Suppressor macrophage treated with lipopolysaccharide for 4 hours (primary cell): ENCODE results near the gene PRICKLE2.

ENCODE experiments used
- DNase-seq: peaks from one replicate; pipeline ENCODE4 v3.0.0-alpha.2; 2020

Gene PRICKLE2

DNA sequence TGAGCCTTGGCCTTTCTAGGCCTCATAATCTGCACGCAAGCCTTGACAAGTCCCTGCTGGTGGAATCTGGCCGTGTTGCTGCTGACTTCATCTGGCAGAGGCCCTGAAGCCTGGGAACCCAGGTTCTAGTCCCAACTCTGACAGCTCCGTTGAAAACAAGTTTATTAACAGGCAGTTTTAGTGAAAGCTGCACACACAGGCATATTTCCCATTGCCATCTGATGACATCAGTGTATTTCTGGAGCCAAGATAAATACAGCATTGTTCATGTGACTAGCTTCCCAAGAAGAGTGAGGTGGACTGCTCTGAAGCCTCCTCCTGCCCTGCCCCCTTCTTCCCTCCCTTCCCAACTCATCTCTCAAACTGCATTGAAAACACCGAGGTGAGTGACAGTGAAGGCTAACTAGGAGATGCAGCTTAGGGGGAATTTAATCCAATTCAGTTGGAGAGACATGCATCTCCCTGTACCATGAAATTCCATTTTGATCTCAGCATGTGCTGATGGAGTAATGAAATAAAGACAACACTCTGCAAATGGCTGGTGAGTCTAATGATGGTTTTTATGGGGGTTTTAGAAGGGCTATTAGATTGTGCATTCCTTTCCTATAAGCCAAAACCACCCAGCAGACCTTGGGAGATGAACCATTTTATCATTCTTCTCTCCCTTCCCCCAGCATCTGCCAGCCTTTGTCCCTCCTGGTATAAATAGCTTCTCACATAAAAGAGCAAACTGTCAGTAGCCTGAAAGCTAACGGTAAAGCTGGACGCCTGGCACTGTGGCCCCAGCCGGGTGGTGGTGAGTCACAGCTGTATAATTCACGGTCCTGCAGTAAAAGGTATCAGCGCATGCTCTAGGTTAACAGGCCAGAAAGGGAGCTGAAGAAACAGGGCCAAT, 38.0 kb downstream of the PRICKLE2 start:
- no peak for DNase-seq

DNA sequence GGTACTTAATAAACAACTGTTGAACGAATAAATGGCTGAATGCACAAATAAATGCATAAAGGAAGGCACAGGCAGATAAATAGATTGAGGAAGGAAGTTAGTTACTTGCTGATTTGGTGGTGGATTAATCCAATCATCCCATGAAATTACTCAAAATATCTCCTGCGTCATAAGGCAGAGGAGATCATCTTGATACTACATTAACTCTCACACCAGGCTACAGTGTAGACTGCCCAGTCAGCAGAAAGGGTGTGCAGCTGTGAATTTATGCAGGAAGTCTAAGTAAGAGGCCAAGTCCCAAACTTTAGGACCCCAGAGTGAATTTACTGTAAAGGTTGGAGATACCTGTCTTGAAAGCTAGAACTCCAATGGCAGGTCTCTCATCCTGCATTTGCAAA, 38.6 kb downstream of the PRICKLE2 start:
- no peak for DNase-seq

DNA sequence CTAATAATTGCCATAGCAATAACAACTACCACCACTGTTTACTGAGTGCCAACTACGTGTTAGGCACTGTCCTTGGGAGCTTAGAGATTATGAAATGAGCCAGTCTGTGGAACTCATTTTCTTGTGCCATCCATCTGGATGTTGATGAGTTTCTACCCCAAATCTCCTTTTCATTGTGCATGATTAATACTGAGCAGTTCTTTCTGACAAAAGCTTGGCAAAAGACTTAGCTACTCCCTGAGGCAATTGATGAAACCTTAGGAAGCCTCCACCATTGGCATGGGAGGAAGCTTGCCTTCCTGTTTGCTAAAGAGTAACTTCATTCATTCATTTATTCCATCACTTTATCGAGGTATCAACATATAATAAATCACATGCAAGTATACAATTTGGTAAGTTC, 39.8 kb downstream of the PRICKLE2 start:
- no peak for DNase-seq

DNA sequence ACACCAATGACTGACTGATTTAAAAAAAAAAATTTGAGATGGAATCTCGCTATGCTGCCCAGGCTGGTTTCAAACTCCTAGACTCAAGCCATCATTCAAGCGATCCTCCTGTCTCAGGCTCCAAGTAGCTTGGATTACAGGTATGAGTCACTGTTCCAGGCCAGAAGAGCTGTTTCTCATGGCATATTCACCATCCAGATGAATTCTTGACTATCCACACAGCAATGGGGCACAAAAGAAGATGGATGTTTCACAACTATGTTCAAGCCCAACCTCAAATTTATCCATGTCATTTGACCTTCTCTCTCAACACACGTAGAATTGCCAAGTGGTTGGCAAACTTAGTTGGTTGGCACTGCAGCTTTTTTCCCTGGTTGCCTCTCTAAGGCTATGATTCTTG, 40.6 kb downstream of the PRICKLE2 start:
- DNase-seq = no peak

DNA sequence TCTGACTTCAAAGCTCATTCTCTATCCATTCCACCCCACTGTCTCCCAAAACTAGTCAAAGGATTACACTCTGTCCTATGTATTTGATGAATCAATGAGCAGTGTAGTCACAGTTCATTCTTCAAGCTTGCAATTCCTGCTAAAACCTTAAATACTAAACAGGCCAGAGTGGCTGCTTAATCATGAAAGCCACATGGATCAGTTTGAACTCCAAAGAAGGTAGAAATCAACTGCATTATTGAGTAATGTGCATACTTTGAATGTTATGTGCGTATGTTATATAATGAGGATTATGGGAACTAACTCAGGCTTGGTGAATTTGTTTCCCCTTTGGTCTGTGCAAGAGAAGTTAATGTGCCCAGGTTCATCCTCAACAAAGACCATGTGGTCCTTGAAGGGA, 45.4 kb downstream of the PRICKLE2 start:
- DNase-seq = no peak

DNA sequence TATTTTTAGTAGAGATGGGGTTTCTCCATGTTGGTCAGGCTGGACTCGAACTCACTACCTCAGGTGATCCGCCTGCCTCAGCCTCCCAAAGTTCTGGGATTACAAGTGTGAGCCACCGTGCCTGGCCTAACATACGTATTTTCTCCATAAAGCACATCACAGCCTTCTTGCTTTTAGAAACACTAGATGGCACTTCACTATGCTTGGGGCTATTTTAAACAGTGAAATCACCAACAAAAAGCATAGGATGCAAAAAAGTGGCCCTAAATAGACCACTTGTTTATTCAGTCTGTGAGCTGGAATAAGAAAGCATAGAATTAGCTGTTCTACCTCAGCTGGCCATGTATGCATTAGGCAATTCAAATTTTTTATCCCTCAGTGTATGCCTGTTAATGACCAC, 46.0 kb downstream of the PRICKLE2 start:
- DNase-seq = no peak

DNA sequence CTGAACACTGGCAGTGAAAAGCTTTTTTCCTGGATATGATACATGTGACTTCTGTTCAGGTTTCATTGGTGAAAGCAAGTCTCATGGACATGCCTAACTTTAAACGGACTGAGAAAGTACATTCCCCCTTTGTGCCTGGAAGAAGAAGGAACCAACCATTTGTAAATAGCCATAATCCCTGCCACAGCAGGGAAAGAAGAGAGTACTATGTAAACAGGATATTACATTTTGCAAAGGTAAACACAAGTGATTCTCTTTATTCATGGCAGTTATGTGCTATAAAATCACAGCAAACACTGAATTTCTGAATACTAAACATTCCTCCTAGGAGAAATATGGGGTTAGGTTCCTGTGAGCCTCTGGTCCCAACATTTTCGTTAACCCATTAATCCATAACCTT, 46.8 kb downstream of the PRICKLE2 start:
- DNase-seq = no peak

DNA sequence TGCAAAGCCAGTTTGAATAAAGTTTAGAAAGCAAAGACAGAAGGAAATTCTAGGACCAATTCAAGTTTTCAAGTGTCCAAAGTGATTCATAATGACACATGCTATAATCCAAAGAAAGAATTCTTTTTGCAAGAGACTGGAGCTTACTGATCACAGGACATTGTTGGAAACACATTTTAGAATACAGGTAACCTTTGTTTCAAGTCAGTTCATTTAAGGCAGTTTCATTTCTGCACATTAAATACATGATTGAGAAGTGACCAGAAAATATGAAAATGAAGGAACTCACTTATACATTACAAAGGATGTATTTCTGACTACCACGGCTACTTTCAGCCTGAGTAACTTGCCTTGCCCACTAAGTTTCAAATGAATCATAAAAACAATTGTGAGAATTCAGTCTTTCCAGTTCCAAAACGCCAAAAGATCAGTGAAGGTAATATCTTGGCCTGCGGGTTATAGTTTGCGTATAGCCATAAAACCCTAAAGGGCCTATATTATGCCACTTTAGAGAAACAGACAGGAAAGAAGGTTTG, 48.7 kb downstream of the PRICKLE2 start:
- DNase-seq = no peak

DNA sequence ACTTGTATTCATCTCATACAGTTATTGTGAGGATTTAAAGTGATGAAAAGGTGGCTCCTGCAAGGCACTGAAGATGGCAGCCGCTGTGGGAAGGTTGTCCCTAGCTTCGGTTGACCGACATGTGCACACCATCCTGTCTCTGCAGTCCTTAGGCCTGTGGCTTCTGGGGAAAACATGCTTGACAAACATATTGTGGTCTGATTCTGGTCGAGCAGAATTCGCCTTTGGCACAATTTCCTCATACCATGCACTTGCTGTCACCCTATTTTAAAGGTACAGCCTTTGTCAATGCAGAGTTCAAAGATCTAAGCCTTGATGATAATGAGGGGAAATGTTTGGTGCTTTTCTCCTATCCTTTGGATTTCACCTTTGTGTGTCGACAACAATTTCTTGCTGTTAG, 50.9 kb downstream of the PRICKLE2 start:
- DNase-seq = no peak

DNA sequence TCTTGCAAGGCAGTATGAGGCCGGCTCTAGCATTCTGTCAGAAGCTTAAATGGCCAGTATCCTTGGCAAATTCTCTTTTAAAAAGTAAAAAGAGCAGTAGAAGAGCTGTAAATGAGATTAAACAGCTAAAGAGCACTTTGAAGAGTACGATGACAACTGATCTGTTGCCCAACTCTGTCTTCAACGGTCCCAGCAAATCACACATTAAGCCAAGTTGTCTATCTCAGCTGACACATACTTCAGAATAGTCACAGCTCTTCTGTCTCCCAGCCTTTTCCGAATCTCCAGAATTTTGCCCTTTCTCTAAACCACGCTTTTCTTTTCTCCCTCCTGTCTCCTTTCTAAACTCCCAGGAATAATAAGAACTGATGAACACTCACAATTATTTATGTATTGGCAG, 51.7 kb downstream of the PRICKLE2 start:
- DNase-seq = no peak

DNA sequence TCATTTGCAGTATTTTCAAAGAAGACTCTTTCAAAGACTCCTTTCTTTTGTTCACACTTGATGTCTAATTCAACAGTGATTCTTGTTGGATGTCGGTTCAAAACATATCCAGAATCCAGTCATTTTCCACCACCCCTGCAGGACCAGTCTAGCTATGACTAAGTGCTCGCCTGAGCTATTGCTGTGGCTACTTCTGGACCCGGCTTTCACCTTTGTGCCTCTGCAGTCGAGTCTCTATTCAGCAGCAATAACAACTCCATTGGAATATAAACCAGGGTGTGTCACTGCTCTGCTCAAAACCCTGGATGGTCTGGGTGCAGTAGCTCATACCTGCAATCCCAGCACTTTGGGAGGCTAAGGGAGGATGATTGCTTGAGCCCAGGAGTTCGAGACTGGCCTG, 55.0 kb downstream of the PRICKLE2 start:
- no peak for DNase-seq

DNA sequence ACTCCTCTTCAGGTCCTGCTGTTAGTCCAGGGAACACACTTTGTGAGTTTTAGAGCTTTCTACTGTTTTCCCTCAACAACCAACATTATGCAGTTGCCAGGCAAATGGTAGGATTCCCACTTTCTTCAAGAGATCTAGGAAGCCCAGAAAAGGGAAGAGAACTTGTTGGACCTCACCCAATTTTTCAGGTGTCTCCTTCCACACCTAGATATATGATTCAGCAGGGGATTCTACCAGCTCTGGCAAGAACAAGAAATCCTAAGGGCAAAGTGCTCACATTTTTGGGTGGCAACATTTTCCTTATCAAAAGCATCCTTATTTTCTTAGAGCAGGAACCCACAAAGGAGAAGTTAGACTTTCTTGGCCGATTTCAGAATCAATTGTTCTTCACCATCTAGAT, 57.4 kb downstream of the PRICKLE2 start:
- no peak for DNase-seq

DNA sequence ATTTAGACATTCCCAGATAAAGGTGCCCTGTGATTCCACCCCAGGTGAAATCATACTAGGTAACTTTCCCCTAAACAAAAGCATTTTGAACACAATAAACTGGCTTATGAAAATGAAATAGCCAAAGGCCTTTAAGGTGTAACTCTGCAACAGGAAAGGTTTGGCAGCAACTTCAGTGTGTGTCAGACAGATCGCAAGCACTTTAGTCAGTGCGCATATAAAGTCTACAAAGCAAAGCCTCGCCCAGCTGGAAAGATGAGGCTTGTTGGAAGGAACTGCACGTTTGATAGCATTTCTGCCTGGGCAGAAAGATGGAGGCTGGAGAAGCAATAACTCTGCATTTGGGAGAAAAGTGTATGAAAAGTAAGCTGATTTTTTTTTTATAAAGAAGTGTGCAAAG, 57.9 kb downstream of the PRICKLE2 start:
- DNase-seq = no peak

DNA sequence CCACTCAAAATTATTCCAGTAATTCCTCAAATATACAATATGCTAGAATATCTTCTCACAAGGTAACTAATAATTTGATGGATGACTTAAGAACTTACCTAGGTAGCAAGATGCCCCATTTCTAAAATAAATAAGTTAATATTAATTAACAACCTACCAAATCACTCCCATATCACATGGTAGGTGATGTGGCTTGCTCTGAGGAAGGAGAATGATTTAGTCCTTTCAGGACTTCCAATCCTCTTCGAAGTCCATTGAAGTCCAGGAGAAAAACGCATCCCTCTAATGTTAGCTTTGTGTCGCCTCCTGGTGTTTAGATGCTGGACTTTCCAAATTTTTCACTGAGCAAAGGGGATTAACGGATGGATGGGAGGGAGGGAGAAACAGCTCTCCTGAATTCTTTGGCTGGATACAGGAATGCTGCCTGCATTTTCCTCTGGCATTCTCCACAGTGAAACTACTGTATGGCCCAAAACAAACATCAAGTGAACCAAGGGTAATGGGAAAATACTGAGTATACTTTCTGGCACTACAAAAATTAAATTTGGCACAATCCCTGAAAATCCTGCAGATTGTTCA, 58.6 kb downstream of the PRICKLE2 start:
- no peak for DNase-seq

DNA sequence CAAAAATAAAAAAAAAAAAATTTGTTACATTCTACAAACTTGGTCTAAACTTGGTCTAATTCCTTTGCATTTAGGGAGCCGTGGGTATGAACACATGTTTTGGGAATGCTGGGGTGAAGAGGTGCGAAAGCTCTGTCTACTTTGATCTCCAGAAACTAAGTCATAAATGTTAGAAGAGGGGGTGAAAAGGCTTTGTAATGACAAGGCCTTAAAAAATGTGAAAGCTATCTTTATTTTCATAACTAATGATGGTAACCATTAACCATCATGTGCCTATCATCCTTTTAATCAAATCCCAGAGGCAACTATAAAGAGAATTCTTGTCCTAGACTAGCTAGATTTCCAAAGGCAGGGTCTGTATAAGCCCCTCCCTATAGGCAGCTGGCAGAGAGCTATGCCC, 60.9 kb downstream of the PRICKLE2 start:
- DNase-seq = no peak

DNA sequence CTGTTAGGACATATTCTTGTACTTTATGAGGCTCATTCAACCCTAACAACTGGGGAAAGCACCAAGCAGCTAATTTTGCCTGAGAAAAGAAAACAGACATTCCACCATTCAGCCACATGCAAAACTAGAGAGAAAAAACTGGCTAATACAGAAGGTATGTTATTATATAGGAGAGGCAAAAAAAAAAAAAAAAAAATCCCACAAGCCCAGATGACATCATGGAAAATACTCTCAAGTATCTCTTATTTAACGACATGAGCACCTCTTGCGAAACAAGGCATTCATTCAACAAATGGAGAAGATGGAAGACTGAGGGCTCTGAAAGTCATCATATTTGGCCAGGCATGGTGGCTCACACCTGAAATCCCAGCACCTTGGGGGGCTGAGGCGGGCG, 61.5 kb downstream of the PRICKLE2 start:
- no peak for DNase-seq

DNA sequence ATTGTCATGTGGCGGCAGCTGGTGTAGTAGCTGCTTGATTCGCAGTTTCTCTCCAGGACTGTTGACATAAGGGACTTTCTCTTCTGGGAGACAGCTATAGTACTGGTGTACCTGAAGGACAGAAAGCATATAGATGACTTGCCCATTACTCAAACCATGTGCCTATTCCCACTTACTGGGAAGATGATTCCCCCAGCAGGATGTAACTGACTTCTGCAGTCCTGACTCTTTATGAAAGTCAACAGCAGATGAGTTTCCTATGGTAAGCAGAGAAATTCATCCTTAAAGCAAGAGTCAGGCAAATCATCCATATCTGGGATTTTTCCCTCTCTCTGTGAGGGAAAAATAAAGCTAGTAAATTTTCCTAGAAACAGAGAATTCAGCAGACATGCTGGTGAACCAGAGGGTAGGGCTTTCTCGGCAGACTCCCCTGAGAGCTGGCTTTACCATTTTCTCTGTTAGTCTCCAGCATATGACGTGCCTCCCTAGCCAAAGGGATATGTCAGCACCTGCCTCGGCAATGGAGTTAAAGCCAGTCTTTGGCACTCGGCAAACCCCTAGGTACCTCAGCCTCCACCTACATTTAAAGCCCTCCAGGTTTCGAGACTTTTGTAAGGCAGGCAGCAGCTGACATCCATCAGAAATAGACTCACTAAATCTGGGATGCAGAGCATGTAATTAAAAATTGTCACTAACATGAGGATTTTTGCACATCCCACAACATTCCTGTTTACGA, 62.1 kb downstream of the PRICKLE2 start:
- DNase-seq = no peak

DNA sequence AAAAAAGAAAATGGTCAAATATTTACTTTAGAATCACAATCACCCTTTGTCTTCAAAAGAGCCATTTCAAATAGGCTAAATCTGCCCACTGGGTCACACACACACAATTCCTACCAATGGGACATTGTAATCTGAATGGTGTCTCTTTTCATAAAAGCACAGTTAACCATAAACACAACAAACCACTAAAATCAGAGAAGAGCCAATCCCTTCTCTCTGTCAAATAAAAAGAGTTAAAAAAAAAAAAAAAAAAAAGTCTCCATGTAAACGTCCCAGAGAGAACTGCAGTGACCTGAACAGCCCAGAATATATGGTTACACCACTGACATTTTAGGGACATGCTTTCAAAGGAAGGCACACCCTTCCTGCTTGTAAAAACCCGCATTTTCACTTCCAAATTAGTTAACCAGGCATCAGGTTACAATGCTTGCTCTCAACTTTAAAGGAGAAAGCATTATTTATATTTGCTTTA, 63.7 kb downstream of the PRICKLE2 start:
- DNase-seq = no peak

DNA sequence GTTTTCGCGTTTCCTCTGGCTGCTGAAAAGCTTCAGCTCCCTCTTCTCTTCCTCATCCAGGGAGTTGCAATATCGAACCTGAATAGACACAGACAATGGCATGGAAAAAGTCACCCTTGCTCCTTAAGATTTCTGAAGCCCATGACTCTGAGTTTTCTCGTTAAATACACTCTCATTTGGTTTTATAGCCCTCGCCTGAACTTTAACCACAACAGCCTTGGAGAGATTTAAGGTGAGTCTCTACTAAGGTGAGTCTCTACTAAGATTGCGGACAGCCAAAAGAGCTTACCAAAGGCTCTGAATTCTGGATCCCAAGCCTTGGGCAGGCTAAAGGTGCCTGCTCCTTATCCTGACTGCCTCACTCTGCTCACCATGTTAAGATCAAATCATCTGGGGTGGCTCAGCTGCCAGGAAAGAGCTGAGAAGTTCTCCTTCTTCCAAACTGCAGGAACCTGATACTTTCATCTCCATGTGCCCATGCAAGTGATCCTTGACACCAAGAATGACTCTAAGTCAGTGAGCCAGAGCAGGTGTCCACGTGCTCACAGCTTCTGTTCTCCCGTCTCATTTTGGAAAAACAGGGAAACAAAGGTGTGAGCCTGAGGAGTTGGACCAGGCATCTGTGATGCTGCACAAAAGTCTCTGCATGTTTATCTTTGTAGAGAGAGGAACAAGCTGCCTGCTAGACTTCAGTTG, 65.1 kb downstream of the PRICKLE2 start:
- DNase-seq = no peak

DNA sequence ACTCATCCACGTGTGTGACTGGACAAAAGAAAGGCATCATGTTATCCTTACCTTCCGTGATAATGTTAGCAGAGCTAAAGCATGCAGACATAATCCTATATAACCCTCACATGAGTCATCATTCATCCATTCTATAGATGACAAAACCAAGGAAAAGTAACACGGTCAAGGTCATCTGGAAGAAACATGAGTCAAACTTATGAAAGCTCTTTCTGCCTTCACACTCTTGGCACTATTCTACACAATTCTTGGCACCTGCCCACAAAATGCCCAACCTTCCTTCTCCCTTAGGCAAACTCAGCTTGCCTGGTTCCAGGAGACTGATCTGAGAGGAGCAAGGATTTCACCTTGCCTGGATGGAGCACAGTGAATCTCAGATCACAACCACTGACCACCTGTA, 66.9 kb downstream of the PRICKLE2 start:
- DNase-seq = no peak

DNA sequence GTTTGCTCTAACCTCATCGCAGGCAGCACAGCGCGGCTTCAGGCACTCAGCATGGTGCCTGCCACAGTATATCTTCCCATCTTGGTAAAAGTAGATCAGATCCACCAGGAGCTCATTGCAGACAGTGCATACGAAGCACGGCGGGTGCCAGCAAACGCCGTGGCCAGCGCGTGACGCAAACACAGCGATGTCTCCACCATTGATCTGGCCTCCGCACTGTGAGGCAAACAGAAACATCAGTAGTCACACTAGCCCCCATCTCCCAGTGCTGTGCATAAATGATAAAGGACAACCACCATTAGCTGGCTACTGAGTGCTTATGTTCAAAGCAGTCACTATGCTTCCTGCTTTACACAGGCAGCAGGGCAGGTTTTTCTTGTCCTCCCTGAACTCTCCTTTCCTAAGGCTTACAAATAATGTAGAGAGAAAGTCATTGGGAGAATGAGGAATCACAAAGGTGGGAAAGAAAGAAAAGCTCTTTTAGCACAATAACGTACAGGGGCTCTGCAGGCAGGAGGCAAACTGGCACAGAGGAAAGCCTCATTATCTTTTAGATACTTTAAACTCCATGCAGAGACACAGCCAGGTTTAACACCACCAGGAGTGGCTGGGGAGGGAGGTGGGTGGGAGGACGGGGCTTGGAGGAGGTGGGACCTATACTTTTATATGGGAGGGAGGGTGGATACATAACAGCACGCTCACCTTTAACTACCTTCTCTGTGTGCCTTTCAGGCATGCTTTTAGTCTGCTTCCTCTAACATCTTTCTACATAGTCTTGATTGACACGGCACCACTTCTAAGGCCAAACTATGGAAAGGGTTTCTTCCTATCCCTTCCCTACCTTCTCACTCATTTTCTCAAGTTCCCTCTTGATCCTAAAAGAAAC, 67.9 kb downstream of the PRICKLE2 start:
- DNase-seq = no peak

DNA sequence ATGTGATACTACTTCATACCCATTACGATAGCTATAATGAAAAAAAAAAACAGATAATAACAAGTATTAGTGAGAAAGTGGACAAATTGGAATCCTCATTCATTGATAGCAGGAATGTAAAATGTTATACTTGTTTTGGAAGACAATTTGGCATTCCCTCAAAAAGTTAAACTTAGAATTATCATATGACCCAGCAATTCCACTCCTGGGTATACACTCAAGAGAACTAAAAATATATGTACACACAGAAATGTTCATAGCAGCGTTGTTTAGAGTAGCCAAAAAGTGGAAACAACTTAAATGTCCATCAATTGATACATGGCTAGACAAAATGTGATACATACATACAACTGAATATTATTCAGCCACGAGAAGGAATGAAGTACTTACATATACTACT, 69.9 kb downstream of the PRICKLE2 start:
- no peak for DNase-seq
